ENCODE measurements around the gene PSD4. TPM values are rescaled to one million over a fixed set of nuclear protein-coding genes. Genes with fewer than 3 reads are reported as not detected.

The PSD4 gene
- total and polyA plus RNA-seq, 2 experiments from 2014 or later = 2.5 to 9.0 TPM

DNA sequence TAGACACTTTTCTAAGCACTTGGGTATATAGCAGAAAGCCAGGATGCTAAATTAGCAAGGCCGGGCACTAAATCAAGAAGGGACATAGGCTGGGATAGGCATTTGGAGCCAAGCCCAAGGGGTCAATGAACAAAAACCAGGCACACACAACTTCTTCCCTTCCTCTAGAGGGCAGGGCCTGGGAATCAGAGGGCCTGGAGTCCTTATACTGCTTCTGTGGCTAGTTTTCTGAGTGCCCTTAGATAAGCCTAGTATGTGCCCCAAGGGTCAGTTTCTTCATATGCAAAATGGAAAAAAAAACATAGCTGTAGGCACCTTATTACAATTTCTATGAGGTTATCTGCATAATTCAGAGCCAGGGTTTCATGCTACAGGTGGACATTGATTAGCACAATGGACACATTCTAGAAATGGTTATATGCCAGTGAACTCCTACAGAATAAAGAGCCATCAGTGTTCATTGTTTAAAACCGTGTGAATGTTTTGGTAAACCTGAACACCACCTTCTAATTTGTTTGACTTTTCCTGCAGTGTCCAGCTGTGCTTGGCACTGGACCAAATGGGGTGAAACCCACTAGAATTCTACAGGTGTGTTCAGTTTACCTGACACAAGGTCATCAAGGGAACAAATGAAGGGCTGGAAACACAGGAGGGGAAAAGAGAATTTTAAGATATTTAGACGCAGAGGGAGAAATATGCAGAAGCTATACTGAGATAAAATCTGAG is 55.4 kb downstream of the PSD4 start:
- Histone ChIP-seq H3K9me3 (ENCODE audit: low read depth) (no peaks in the 10 kb centered on the region), H3K36me3 (no peaks in the 10 kb centered on the region), H3K4me3 (no peak overlapping the region), H3K4me1 (ENCODE audit: low read depth) (peaks cover 37% of the 10 kb centered on the region), H3K27me3 (no peaks in the 10 kb centered on the region), H3K27ac (no peak overlapping the region)
- no peak for TF ChIP-seq CTCF (IDR thresholded peaks at IDR 0.05; ENCODE audit: low read depth, low read length)
- no peak for DNase-seq (ENCODE audit: low read depth in 1 of 2, low spot score in 1 of 2)

DNA sequence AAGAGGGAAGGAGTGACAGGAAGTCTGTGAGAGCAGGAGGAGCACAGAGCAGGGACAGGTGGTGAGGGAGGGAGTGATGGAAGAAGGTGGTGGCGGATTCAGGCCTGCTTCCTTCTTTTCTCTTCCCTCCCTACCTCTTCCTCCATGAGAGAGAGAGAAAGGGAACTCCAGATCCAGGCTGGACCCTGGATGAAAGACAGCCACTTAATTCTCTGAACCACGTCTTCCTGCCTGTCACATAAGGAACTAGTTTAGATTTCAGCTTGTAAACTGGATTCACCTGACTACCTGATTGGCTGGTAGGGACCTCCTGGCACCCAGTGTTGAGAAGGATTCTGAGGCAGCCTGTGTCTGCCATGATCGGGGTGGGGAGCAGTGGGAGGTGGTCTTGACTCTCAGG is 56.0 kb downstream of the PSD4 start:
- Histone ChIP-seq H3K36me3 (no peaks in the 10 kb centered on the region), H3K4me3 (no peak overlapping the region), H3K27ac (no peak overlapping the region), H3K9me3 (ENCODE audit: low read depth) (no peaks in the 10 kb centered on the region), H3K4me1 (ENCODE audit: low read depth) (peaks cover 37% of the 10 kb centered on the region), H3K27me3 (no peaks in the 10 kb centered on the region)
- DNase-seq (ENCODE audit: low read depth in 1 of 2, low spot score in 1 of 2) = no peak
- no peak for TF ChIP-seq CTCF (IDR thresholded peaks at IDR 0.05; ENCODE audit: low read depth, low read length)

GRCh38 chr2:113230531-113230930 is 56.8 kb downstream of the PSD4 start:
- Histone ChIP-seq H3K9me3 (ENCODE audit: low read depth) (no peaks in the 10 kb centered on the region), H3K27me3 (no peaks in the 10 kb centered on the region), H3K4me1 (ENCODE audit: low read depth) (peaks cover 37% of the 10 kb centered on the region), H3K36me3 (no peaks in the 10 kb centered on the region), H3K27ac (peak overlapping the region; percentile 18), H3K4me3 (no peak overlapping the region)
- no peak for TF ChIP-seq CTCF (IDR thresholded peaks at IDR 0.05; ENCODE audit: low read depth, low read length)
- peak in 1 of 2 donors; percentile 40 for DNase-seq (ENCODE audit: low read depth in 1 of 2, low spot score in 1 of 2)

DNA sequence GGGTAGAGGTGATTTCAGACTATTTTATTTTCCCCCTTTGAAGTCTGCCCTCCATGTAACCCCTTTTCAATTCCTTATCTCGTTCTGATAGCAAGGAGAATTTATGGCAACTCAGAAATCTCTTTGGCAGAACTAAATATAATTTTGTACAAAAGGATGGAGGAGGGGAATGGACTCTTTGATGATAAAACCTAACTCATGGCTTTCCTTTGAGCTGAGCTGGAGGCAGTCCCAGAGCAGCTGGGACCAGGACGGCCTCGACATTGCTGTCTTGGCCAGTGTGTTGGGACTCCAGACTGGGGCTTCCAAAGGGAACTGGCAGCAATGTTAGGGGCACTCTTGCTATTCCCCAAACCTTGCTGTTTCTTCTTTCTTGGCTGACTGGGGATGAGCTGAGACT is 57.3 kb downstream of the PSD4 start:
- Histone ChIP-seq H3K9me3 (ENCODE audit: low read depth) (no peaks in the 10 kb centered on the region), H3K4me1 (ENCODE audit: low read depth) (peaks cover 31% of the 10 kb centered on the region), H3K36me3 (no peaks in the 10 kb centered on the region), H3K27me3 (no peaks in the 10 kb centered on the region), H3K4me3 (no peak overlapping the region), H3K27ac (peak overlapping the region; percentile 18)
- TF ChIP-seq CTCF (IDR thresholded peaks at IDR 0.05; ENCODE audit: low read depth, low read length) = no peak
- no peak for DNase-seq (ENCODE audit: low read depth in 1 of 2, low spot score in 1 of 2)

DNA sequence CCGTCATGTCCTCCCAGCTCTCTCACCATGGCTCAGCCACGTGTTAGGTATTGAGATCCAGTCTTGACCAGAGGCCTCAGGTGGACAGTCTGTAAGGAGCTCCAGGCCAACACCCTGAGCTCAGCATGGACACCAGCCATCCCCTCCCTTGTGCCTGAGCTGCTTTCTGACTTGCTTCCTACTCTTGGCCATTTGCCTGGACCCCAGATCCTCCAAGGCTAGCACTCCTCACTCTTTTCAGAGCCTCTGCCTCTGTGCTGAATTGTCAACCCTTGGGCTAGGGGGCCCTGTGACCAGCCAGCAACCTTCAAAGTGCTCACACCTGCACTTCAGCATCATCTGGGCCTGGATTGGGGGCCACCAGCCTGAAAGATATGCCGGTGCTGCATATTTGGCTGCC is 58.4 kb downstream of the PSD4 start:
- no peak for TF ChIP-seq CTCF (IDR thresholded peaks at IDR 0.05; ENCODE audit: low read depth, low read length)
- no peaks in the 10 kb centered on the region for H3K9me3 ChIP-seq (ENCODE audit: low read depth)
- DNase-seq (ENCODE audit: low read depth in 1 of 2, low spot score in 1 of 2) = no peak
- no peaks in the 10 kb centered on the region for H3K36me3 ChIP-seq
- H3K27me3 ChIP-seq = no peaks in the 10 kb centered on the region
- no peak overlapping the region for H3K4me3 ChIP-seq
- H3K4me1 ChIP-seq (ENCODE audit: low read depth) = peaks cover 29% of the 10 kb centered on the region
- no peak overlapping the region for H3K27ac ChIP-seq
